Vagina (tissue), 2 donors: ENCODE results near the gene DLEC1.

Experiments
- CTCF ChIP-seq, 3 experiments: fragments of 450-650 bp in 2 of 3; fragments of 200-600 bp in 1 of 3; sonication (generic) in 1 of 3; IDR thresholded peaks; one replicate each; pipeline ENCODE4 v1.5.1; 2017 to 2019; ENCODE audit warnings: antibody characterized with exemption in 3 of 3, mild to moderate bottlenecking in 2 of 3, moderate library complexity in 2 of 3
- POLR2A ChIP-seq, 2 donors: fragments of 450-650 bp; IDR thresholded peaks; one replicate each; pipeline ENCODE4 v1.6.1; 2017; ENCODE audit warnings: antibody characterized with exemption in 2 of 2, mild to moderate bottlenecking in 2 of 2, moderate library complexity in 2 of 2

DNA sequence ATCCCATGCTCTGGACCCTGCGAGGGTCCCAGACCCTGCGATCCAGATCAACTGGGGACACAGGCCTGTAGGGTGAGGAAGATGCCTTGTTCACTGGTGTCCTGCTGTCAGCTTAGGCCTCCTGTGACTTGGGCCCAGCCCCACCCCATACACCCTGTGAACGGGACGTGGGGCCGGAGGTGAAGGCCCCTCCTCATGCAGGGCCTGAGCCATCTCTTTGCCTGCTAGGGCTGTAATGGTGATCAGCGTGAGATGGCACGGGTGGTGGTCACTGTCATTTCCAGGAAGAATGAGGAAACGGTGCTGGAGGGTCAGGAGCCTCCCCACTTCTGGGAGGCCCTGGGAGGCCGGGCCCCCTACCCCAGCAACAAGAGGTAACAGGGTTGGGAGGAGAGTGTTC lies 36.1 kb upstream of the DLEC1 start:
- TF ChIP-seq CTCF (IDR thresholded peaks at IDR 0.05) (no peak), POLR2A (IDR thresholded peaks at IDR 0.05) (no peak)
